ENCODE results near the gene METTL1.
"Not testable (repeated sequence)": the region's sequence is repeated elsewhere in the genome, so short reads cannot be mapped to it uniquely, and the experiment has no call there.

Gene METTL1

GRCh38 chr12:57781801-57782200 is 9.9 kb upstream of the METTL1 start:
- no peak for FAIRE-seq
- no peak for TF ChIP-seq POLR2AphosphoS5 (IDR thresholded peaks at IDR 0.05; ENCODE audit: low read depth, low read length)
- DNase-seq (ENCODE audit: insufficient read length, low spot score) = no peak

DNA sequence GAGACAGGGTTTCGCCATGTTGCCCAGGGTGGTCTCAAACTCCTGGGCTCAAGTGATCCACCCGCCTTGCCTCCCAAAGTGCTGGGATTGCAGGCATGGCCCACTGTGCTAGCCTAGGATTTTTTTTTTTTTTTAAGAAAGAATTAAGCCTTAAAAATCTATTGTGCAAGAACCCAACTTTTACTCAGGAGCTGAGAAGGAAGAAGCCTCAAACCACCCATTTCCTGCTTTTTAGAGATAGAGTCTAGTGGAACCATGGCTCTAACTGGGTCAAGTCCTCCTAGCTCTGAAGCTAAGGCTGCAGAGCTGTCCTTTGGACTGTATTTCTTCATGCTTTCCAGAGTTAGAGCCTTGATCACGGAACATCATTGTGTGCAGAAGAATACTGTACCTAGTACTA is 9.3 kb upstream of the METTL1 start:
- no peak for TF ChIP-seq POLR2A (IDR thresholded peaks at IDR 0.05; ENCODE audit: low read depth, low read length)
- TF ChIP-seq PAX5 (IDR thresholded peaks at IDR 0.05; ENCODE audit: insufficient read depth, low read length, severe bottlenecking) = no peak
- no peak for TF ChIP-seq POLR2AphosphoS5 (IDR thresholded peaks at IDR 0.05; ENCODE audit: low read depth, low read length)
- TF ChIP-seq POU2F2 (IDR thresholded peaks at IDR 0.05; ENCODE audit: low read depth, low read length) = no peak
- TF ChIP-seq TAF1 (IDR thresholded peaks at IDR 0.05; ENCODE audit: low read depth, low read length) = no peak
- no peak for TF ChIP-seq SPI1 (IDR thresholded peaks at IDR 0.05; ENCODE audit: low read depth, low read length)
- FAIRE-seq = no peak
- DNase-seq (ENCODE audit: insufficient read length, low spot score) = no peak

DNA sequence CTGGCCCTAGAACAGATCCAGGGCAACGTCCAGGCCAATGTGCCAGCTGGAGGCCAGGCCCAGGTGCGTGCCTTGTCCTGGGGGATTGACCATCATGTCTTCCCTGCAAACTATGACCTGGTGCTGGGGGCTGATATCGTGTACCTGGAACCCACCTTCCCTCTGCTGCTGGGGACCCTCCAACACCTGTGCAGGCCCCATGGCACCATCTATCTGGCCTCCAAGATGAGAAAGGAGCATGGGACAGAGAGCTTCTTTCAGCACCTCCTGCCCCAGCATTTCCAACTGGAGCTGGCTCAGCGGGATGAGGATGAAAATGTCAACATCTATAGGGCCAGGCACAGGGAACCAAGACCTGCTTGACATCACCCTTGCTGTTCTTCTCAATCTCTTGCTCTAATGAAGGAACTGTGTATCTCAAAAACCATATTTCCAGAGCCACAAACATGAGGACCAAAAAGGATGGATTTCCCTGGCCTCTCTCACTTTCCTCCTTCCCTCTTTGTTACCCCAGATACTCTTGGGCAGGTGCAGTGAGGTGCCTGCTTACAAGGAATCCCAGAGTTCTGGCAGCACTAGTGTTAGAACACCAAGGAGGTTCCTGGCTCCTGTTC is 8.5 kb upstream of the METTL1 start:
- DNase-seq (ENCODE audit: insufficient read length, low spot score) (no peak), FAIRE-seq (no peak)
- TF ChIP-seq SPI1 (IDR thresholded peaks at IDR 0.05; ENCODE audit: low read depth, low read length) = no peak
- no peak for TF ChIP-seq POLR2AphosphoS5 (IDR thresholded peaks at IDR 0.05; ENCODE audit: low read depth, low read length)
- no peak for TF ChIP-seq POLR2A (IDR thresholded peaks at IDR 0.05; ENCODE audit: low read depth, low read length)
- no peak for TF ChIP-seq POU2F2 (IDR thresholded peaks at IDR 0.05; ENCODE audit: low read depth, low read length)

DNA sequence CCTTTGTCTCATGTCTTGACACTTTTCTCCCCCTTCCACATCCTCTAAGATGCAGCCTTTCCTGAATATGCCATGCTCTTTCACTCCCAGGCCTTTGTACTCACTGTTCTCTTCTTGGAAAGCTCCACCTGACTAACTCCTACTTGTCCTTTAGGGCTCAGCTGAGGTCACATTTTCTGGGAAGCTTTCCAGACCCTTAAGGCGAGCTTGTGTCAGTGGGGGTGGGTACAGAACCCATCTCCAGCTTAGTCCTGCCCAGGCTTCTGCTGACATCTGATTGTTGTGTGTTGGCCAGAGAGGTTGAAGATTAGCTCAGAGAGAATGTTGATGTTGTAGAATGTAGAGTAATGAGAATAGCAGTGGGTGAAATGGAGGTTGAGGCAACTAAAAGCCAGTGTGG is 7.8 kb upstream of the METTL1 start:
- no peak for FAIRE-seq
- no peak for TF ChIP-seq TAF1 (IDR thresholded peaks at IDR 0.05; ENCODE audit: low read depth, low read length)
- no peak for TF ChIP-seq PAX5 (IDR thresholded peaks at IDR 0.05; ENCODE audit: insufficient read depth, low read length, severe bottlenecking)
- TF ChIP-seq POU2F2 (IDR thresholded peaks at IDR 0.05; ENCODE audit: low read depth, low read length) = no peak
- no peak for TF ChIP-seq POLR2A (IDR thresholded peaks at IDR 0.05; ENCODE audit: low read depth, low read length)
- TF ChIP-seq SPI1 (IDR thresholded peaks at IDR 0.05; ENCODE audit: low read depth, low read length) = no peak
- TF ChIP-seq POLR2AphosphoS5 (IDR thresholded peaks at IDR 0.05; ENCODE audit: low read depth, low read length) = no peak

DNA sequence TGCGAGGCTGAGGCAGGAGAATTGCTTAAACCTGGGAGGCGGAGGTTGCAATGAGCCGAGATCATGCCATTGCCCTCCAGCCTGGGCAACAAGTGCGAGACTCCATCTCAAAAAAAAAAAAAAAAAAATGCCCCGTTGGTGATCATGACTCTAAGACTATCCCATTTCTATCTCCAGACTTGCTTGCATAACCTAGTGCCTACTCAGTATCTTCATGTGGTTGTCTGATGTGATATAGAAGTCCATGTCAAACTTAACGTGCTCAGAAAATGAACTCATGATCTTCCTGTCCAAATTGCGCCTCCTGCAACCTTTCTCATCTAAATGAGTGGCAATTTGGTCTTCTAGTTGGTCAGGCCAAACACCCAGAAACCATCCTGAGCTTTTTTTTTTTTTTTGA is 6.0 kb upstream of the METTL1 start:
- no peak for TF ChIP-seq PAX5 (IDR thresholded peaks at IDR 0.05; ENCODE audit: insufficient read depth, low read length, severe bottlenecking)
- no peak for TF ChIP-seq TAF1 (IDR thresholded peaks at IDR 0.05; ENCODE audit: low read depth, low read length)
- TF ChIP-seq POLR2AphosphoS5 (IDR thresholded peaks at IDR 0.05; ENCODE audit: low read depth, low read length) = no peak
- TF ChIP-seq POLR2A (IDR thresholded peaks at IDR 0.05; ENCODE audit: low read depth, low read length) = no peak
- TF ChIP-seq SPI1 (IDR thresholded peaks at IDR 0.05; ENCODE audit: low read depth, low read length) = no peak
- no peak for TF ChIP-seq POU2F2 (IDR thresholded peaks at IDR 0.05; ENCODE audit: low read depth, low read length)
- DNase-seq (ENCODE audit: insufficient read length, low spot score) (no peak), FAIRE-seq (no peak)

More for the DNA sequence above, 7.8 kb upstream of the METTL1 start:
- no peak for DNase-seq (ENCODE audit: insufficient read length, low spot score)

- TF ChIP-seq SPI1 (IDR thresholded peaks at IDR 0.05; ENCODE audit: low read depth, low read length) (no peak), POLR2AphosphoS5 (IDR thresholded peaks at IDR 0.05; ENCODE audit: low read depth, low read length) (no peak), POU2F2 (IDR thresholded peaks at IDR 0.05; ENCODE audit: low read depth, low read length) (no peak), POLR2A (IDR thresholded peaks at IDR 0.05; ENCODE audit: low read depth, low read length) (no peak), TAF1 (IDR thresholded peaks at IDR 0.05; ENCODE audit: low read depth, low read length) (no peak), PAX5 (IDR thresholded peaks at IDR 0.05; ENCODE audit: insufficient read depth, low read length, severe bottlenecking) (no peak)
- FAIRE-seq (no peak), DNase-seq (ENCODE audit: insufficient read length, low spot score) (no peak)
Observed at GRCh38 chr12:57777367-57777766, 5.5 kb upstream of the METTL1 start.

DNA sequence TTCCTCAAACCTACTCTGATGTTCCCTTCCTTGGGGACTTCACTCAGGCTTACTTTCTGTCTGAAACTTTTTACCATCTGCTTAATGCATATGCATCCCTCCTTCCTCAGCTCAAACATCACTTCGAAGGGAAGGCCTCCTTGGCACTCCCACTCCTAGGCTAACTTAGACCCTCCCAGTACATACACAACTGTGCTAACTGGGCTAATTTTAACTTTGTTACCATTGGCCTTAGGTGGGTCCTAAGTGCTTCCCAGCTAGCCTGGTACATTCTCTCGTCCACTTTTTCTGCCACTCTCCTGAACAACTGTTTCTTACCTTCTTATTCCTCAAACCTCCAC is 4.3 kb upstream of the METTL1 start:
- TF ChIP-seq PAX5 (IDR thresholded peaks at IDR 0.05; ENCODE audit: insufficient read depth, low read length, severe bottlenecking) (no peak), POU2F2 (IDR thresholded peaks at IDR 0.05; ENCODE audit: low read depth, low read length) (no peak), POLR2AphosphoS5 (IDR thresholded peaks at IDR 0.05; ENCODE audit: low read depth, low read length) (no peak), TAF1 (IDR thresholded peaks at IDR 0.05; ENCODE audit: low read depth, low read length) (no peak), SPI1 (IDR thresholded peaks at IDR 0.05; ENCODE audit: low read depth, low read length) (no peak), POLR2A (IDR thresholded peaks at IDR 0.05; ENCODE audit: low read depth, low read length) (no peak)

DNA sequence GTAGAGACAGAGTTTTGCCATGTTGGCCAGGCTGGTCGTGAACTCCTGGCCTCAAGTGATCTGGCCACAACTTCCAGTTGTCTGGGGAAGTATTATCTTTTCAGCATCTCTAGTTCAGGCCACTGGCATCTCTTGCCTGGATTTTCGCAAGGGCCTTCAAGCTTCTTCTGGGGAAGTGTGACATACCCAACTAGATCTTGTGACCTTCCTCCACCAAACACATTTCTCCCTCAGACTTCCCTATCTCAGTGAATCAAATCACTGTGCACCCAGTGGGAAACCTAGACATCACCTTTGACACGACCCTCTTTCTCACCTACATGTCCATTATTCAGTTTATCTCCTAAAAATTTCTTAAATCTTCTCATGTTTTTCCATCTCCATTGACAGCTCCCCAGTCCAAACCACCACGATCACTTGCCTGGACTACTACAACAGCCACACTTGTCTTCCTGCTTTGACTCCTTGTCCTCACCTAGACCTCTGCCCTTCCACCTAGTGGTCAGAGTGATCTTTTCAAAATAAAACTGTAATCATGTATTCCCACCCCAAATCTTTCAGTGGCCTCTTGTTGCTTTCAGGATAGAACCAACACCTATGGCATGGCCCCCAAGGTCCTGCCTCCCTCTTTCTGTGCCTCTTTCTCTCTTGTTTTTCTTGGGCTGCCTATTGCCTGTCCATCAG is 3.8 kb upstream of the METTL1 start:
- FAIRE-seq = no peak
- TF ChIP-seq TAF1 (IDR thresholded peaks at IDR 0.05; ENCODE audit: low read depth, low read length) (no peak), POU2F2 (IDR thresholded peaks at IDR 0.05; ENCODE audit: low read depth, low read length) (no peak), SPI1 (IDR thresholded peaks at IDR 0.05; ENCODE audit: low read depth, low read length) (no peak), POLR2AphosphoS5 (IDR thresholded peaks at IDR 0.05; ENCODE audit: low read depth, low read length) (no peak), POLR2A (IDR thresholded peaks at IDR 0.05; ENCODE audit: low read depth, low read length) (no peak), PAX5 (IDR thresholded peaks at IDR 0.05; ENCODE audit: insufficient read depth, low read length, severe bottlenecking) (no peak)
- DNase-seq (ENCODE audit: insufficient read length, low spot score) = no peak

More for the DNA sequence above, 4.3 kb upstream of the METTL1 start:
- FAIRE-seq (no peak), DNase-seq (ENCODE audit: insufficient read length, low spot score) (no peak)

DNA sequence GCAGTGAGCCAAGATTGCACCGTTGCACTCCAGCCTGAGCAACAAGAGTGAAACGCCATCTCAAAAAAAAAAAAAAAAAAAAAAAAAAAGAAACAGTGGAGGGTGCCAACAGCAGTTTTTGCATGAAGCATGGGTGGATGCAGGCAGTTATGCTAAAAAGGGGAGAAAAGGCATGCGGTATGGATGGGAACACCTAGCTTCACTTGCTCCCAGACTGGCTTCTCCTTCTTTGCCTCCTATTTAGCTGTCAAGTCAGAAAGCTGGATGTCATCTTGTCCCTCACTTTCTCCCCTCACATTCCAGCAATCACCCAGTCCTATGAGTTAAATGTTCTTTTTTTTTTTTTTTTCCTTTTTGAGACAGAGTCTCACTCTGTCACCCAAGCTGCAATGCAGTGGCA is 3.1 kb upstream of the METTL1 start:
- TF ChIP-seq POLR2AphosphoS5 (IDR thresholded peaks at IDR 0.05; ENCODE audit: low read depth, low read length) (no peak), PAX5 (IDR thresholded peaks at IDR 0.05; ENCODE audit: insufficient read depth, low read length, severe bottlenecking) (no peak), POLR2A (IDR thresholded peaks at IDR 0.05; ENCODE audit: low read depth, low read length) (no peak), SPI1 (IDR thresholded peaks at IDR 0.05; ENCODE audit: low read depth, low read length) (no peak), TAF1 (IDR thresholded peaks at IDR 0.05; ENCODE audit: low read depth, low read length) (no peak), POU2F2 (IDR thresholded peaks at IDR 0.05; ENCODE audit: low read depth, low read length) (no peak)
- no peak for FAIRE-seq

DNA sequence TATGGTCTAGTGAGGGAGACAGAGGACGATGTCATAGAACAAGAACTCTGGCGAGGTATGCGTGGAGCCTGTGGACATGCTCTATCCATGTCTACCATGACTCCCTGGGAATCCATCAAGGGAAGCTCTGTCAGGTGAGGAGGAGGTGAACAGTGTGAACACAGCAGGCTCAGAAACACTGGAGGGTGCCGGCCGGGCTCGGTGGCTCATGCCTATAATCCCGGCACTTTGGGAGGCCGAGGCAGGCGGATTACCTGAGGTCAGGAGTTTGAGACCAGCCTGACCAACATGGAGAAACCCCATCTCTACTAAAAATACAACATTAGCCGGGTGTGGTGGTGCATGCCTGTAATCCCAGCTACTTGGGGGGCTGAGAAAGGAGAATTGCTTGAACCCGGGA is 2.7 kb upstream of the METTL1 start:
- FAIRE-seq = not testable (repeated sequence)

More for the DNA sequence above, 3.1 kb upstream of the METTL1 start:
- DNase-seq (ENCODE audit: insufficient read length, low spot score) = no peak

More for the DNA sequence above, 2.7 kb upstream of the METTL1 start:
- DNase-seq (ENCODE audit: insufficient read length, low spot score) = not testable (repeated sequence)
